Activated naive CD8-positive, alpha-beta T cell treated with anti-CD3 and anti-CD28 coated beads, Interleukin-2, amount 50 U/mL, for 24 hours (primary cell): ENCODE measurements around the gene SETD1B.

ENCODE experiments used
- ATAC-seq: fragments of 150-1000 bp; cut with Tn5 transposase; one replicate; pipeline ENCODE4 v1.10.0; 2021
- DNase-seq: peaks from one replicate; pipeline ENCODE4 v3.0.0; 2021
- H3K27ac Mint-ChIP-seq: one replicate; pipeline ENCODE4 v1.8.0; 2021; ENCODE audit warnings: mild to moderate bottlenecking, mixed read lengths
- H3K27me3 Mint-ChIP-seq: one replicate; pipeline ENCODE4 v1.8.0; 2021; ENCODE audit warnings: mixed read lengths
- H3K36me3 Mint-ChIP-seq: one replicate; pipeline ENCODE4 v1.8.0; 2021; ENCODE audit warnings: low read depth, mixed read lengths
- H3K4me1 Mint-ChIP-seq: one replicate; pipeline ENCODE4 v1.8.0; 2021; ENCODE audit warnings: mixed read lengths
- H3K4me3 Mint-ChIP-seq: one replicate; pipeline ENCODE4 v1.8.0; 2021; ENCODE audit warnings: mild to moderate bottlenecking, moderate library complexity, mixed read lengths
- H3K9me3 Mint-ChIP-seq: one replicate; pipeline ENCODE4 v1.8.0; 2021; ENCODE audit warnings: mixed read lengths

SETD1B gene

DNA sequence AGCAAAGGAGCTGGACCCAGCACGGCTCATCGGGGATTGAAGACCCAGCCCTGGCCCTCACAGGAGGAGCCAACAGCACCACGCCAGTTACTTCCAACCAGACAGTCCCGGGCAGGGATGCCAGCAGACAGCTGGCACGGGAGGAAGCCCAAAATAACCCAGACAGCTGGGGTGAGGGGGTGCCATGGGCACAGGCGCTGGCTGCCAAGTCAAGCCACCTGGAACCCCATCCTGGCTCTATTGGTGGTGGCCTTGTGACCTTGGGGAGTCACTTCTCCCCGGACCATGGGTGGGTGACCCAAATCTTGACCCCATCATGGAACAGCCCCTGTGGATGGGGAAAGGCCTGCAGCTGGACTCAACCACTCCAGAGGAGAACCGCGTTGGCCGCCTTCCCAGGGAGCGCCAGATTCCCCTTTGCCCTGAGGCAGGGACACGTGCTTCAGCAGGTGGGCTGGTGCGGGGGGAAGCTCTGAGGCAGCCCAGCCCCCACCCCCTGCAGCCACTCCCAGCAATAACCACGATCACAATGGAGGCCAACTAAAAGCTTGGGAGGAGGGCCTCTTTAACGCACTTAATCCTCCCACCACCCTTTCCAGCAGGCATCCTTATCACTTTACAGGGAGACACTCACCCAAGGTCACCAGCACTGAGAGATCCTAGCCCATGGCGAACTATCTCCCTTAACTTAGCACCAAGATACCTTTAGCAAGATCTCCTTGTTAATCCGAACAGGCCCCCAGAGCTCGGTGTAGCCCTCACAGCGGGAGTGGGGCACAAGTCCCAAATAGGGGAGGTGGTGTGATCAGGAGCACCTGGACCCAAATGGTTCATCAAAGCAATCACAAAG is 5.6 kb upstream of the SETD1B start:
- H3K4me3 Mint-ChIP-seq, result peak overlapping the region; percentile 81
- DNase-seq (no peak), ATAC-seq (no peak)
- peak overlapping the region; percentile 85 for H3K27ac Mint-ChIP-seq
- peaks cover 17% of the 10 kb centered on the region for H3K36me3 Mint-ChIP-seq
- no peaks in the 10 kb centered on the region for H3K9me3 Mint-ChIP-seq
- H3K4me1 Mint-ChIP-seq, result peaks cover 49% of the 10 kb centered on the region
- no peaks in the 10 kb centered on the region for H3K27me3 Mint-ChIP-seq

DNA sequence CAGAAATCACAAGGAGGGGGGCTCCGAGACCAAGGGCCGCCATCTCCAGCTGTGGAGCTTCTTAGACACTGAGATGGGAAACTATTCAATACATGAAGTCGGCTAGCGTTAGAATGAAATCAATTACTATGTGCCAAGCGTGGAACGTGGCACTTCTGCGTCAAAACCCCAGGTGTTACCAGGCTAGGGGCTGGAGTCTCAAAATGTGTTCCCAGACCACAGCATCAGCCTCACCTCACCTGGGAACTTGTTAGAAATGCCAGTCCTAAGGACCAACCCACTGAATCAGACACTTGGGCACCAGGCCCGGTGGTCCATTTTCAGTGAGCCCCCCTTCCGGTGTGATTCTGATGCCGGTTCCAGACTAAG is 5.0 kb upstream of the SETD1B start:
- H3K36me3 Mint-ChIP-seq, result peaks cover 17% of the 10 kb centered on the region
- no peaks in the 10 kb centered on the region for H3K27me3 Mint-ChIP-seq
- H3K27ac Mint-ChIP-seq, result peak overlapping the region; percentile 85
- peaks cover 49% of the 10 kb centered on the region for H3K4me1 Mint-ChIP-seq
- ATAC-seq (no peak), DNase-seq (no peak)
- no peaks in the 10 kb centered on the region for H3K9me3 Mint-ChIP-seq
- H3K4me3 Mint-ChIP-seq, result peak overlapping the region; percentile 81

DNA sequence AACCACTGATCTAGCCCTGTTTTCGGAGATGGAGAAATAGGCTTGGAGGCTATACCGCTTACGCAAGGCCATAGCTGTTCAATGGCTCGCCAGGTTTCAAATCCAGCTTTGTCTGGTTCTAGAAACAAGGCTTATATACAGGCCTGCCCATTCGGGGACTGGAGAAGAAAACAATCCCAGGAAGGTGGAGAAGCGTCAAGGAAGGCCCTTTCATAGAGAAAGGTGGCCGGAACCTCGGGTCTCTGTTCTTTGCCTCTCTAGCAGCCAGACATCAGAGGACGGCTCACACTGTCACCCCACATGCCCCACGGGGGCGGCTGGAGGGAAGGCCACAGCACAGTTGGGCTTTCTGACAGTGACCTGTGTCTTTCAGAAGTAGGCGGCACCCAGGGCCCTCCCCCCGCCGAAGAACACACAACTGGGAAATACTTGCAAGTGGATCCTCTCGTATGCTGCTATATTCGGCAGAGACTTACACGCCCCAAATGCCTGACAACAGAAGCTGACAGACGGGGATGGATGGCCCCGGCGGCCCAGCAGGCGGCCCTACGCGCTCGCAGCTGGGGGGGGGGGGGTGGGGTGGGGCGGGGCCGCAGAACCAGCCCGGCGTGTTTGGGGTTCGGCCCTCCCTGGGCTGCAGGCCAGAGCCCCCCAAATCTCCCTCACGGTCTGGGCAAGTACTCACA is 4.5 kb upstream of the SETD1B start:
- peak overlapping the region; percentile 81 for H3K4me3 Mint-ChIP-seq
- no peaks in the 10 kb centered on the region for H3K9me3 Mint-ChIP-seq
- H3K27ac Mint-ChIP-seq, result peak overlapping the region; percentile 86
- H3K36me3 Mint-ChIP-seq, result peaks cover 17% of the 10 kb centered on the region
- DNase-seq (peak; percentile 65), ATAC-seq (peak; percentile 16)
- peaks cover 48% of the 10 kb centered on the region for H3K4me1 Mint-ChIP-seq
- no peaks in the 10 kb centered on the region for H3K27me3 Mint-ChIP-seq

DNA sequence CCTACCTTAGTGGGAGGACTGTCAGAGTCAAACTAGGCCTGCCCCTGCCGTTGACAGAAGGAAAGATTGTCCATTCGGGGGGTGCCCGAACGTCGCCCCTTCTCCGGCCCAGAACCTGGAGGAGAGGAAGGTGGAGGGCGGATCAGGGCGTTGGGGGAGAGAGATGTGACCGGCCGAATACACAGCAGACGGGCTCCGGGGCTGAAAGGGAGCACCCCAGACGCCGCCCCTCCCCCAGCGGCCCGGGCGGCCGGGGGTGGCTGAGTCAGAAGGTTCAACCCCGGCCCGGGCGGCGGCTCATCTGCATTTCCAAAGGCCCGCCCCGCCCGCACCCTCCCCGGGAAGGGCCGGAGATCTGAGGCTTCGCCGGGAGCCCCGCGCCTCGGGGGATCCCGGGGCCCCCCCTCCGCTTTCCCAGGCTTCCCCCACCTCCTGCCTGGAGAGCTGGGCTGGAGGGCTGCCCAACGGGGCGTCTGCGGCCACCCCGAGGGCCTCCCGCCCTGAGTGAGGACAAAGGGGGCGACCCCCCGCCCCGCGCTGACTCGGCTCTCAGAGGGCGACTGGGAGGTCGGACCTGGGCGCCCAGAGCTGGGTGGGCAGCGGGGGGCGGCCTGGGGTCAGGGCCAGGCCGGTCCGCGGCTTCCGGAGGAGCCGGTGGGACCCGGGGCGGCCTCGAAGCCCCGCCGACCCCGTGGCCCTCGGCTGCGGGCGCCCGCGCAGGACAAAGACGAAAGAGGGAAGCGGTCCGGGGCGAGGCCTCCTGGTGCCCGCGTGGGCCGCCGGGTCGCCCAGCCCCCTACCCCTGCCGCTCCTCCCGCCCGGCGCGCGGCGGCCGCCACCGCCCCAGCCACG is 3.7 kb upstream of the SETD1B start:
- Mint-ChIP-seq H3K4me3 (peak overlapping the region; percentile 81), H3K36me3 (peaks cover 17% of the 10 kb centered on the region), H3K27ac (peak overlapping the region; percentile 86), H3K4me1 (peaks cover 41% of the 10 kb centered on the region), H3K9me3 (no peaks in the 10 kb centered on the region), H3K27me3 (no peaks in the 10 kb centered on the region)
- DNase-seq (peak; percentile 88), ATAC-seq (peak; percentile 12)

DNA sequence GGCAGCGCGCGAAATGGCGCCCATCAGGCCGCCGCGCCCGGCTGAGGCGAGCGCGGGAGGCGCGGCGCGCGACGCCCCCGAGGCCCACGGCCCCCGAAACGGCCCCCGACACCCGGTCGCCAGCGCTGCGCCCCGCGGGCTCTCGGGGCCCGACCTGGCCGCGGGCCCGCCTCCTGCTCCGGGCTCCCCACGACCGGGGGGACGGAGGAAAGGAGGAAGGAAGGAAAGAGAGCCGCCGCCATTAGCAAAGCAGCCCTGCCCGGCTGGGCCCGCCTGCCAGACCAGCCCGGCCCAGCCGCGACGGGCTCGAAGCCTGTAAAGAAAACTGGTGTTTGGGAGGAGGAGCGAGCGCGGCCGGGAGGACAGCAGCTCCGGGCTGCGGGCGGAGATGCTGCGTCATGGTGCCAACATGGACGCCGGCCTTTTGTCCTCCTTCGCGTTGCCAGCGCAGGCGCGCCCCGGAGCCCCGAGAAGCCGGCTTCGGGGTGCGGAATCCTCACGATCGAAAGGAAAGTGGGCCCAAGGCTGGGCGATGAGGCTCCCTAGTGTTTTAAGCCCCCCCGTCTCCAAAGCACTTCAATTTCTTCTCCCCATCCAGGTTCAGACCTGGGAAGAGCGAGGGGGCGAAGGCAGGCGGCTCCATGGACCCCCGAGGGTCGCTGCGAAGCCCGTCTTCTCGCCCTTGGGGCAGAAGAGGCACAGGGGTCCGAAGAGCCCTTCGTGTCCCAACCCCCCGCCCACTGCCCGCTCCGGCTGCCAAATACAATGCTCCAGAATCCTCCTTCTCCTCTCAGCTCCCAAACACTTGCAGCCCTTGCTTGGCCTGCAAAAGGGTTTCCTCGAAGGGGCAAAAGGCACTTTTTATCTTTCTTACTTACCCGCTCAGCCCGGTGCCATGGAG is 2.9 kb upstream of the SETD1B start:
- H3K9me3 Mint-ChIP-seq, result no peaks in the 10 kb centered on the region
- H3K27me3 Mint-ChIP-seq, result no peaks in the 10 kb centered on the region
- peak overlapping the region; percentile 88 for H3K4me3 Mint-ChIP-seq
- peak overlapping the region; percentile 95 for H3K27ac Mint-ChIP-seq
- peaks cover 21% of the 10 kb centered on the region for H3K36me3 Mint-ChIP-seq
- no peak for ATAC-seq
- peaks cover 39% of the 10 kb centered on the region for H3K4me1 Mint-ChIP-seq
- peak; percentile 75 for DNase-seq

DNA sequence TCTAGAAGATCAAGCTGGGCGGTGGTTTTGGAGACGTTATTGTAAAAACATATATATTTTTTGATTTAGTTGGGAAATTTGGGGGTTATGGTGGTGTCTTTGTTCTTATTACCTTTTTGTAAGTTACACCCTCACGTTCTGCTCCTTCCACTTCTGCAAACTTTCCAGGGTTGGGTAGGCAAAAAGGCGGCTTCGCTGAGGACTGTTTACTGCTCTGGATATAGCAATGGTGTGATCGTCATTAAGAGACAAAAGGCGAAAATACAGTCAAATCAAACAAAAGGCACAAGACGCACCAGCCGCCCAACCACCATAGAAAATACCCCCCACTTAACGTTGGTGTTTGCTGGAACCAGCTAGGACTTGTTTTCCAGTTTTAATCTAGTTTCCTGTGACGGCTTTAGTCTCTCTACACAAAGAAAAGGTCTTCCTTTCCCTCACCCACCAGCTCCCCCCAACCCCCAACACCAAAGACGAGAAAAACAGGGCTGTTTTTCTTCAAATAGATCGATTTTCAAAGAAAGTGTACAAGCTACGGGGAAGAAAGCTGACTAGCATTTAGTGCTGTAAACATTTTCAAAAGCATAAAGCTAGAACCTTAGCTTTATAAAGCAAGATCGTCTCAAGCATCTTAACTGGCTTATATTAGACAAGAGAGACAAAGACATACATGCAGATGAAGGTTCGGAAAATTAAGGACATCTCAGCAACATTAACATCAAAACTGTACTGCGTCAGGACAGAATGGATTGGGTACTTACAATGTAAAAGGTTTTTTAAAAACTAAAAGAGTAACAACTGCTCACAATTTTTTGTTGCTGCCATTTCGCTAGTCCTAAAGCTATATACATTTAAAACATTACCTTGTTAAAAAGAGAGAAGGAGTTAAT is 2.0 kb upstream of the SETD1B start:
- Mint-ChIP-seq H3K4me1 (peaks cover 45% of the 10 kb centered on the region), H3K36me3 (peaks cover 24% of the 10 kb centered on the region), H3K27ac (peak overlapping the region; percentile 95), H3K27me3 (no peaks in the 10 kb centered on the region), H3K9me3 (no peaks in the 10 kb centered on the region), H3K4me3 (peak overlapping the region; percentile 88)
- no peak for ATAC-seq
- DNase-seq, result peak; percentile 34

DNA sequence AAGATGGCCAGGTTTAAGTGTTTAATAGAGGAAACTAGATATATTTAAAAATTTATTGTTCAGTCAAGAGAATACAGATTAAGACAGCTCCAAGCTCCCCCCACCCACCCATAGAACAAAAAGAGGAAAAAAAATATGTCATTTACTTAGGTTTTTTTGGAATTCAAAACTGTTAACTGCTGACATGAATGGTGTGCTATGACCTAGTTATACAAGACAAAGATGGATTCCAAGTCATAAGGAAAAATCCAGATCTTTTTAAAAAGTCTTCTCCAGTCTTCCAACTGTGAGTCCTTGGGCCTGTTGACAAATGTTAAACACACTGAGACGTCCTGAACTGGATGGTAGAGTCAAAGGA is 1.3 kb upstream of the SETD1B start:
- no peaks in the 10 kb centered on the region for H3K9me3 Mint-ChIP-seq
- peaks cover 21% of the 10 kb centered on the region for H3K36me3 Mint-ChIP-seq
- peaks cover 47% of the 10 kb centered on the region for H3K4me1 Mint-ChIP-seq
- peak overlapping the region; percentile 95 for H3K27ac Mint-ChIP-seq
- H3K27me3 Mint-ChIP-seq, result no peaks in the 10 kb centered on the region
- peak overlapping the region; percentile 88 for H3K4me3 Mint-ChIP-seq
- ATAC-seq (no peak), DNase-seq (no peak)

DNA sequence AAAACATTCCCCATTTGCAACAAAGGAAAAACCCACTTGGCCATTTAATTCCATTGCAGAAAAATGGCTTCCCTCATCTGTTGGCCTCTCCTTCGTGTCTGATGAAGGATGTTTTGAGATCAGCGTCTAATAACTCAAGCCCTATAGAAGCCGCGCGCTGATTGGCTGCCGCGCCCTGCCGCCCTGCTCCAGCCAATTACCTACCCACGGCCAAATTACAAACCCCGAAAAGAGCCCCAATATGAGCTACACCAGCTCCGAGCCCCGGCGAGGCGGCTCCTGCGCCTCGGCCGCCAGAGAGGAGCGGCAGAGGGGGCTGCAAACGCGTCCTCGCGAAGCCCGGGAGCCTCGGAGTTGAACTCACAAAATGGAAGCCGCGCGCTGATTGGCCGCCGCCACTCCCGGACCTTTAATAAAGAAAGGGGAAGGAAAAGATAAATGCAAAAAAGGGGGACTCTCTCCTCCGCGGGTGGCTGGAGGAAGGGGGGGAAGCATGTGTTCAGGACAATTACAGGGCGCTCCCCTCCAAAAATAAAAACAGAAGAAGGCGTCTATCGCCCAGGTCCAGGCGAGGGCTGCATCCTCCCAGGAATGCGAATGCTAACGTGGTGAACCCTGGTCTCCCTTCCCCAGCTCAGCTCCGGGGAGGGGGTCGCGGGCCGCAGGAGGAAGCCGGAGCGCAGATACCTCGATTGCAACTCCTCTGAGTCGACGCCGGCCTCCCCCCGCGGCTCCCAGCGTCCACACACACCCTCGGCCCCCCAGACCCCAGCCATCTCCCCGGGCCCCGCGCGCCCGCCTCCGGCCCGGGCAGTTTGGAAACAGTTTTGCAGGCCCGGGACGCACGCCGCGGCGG is 738 bp upstream of the SETD1B start:
- peak overlapping the region; percentile 95 for H3K27ac Mint-ChIP-seq
- no peaks in the 10 kb centered on the region for H3K27me3 Mint-ChIP-seq
- peak; percentile 60 for ATAC-seq
- peak; percentile 90 for DNase-seq
- no peaks in the 10 kb centered on the region for H3K9me3 Mint-ChIP-seq
- peaks cover 44% of the 10 kb centered on the region for H3K4me1 Mint-ChIP-seq
- peaks cover 20% of the 10 kb centered on the region for H3K36me3 Mint-ChIP-seq
- H3K4me3 Mint-ChIP-seq, result peak overlapping the region; percentile 88

DNA sequence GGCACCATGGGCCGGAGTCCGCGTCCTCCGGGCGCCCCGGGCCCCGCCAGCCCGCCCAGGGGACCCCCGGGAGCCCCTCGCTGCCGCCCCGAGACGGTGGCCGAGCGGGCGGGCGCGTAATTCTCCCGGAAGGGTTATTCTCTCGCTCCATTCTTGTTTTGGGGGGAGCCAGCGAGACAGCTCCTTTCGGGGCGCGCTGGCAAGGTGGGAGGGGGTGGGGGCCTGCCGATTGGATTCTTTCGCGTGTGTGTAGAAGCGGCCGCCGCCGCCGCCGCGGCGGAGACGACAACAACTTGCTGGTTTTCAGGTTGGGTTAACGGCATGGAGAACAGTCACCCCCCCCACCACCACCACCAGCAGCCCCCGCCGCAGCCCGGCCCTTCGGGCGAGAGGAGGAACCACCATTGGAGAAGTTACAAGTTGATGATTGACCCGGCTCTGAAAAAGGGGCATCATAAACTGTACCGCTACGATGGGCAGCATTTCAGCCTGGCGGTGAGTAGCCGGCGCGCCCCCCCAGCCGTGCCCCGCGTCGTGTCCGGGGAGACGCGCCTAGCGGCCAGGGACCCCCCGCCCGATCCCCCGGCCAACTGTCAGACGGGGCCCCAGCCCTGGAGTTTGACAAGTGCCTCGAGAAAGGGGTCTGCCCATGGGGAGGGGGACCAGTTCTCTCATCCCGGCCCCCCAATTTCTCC is 755 bp downstream of the SETD1B start:
- peak; percentile 56 for DNase-seq
- Mint-ChIP-seq H3K9me3 (no peaks in the 10 kb centered on the region), H3K4me3 (peak overlapping the region; percentile 86), H3K4me1 (peaks cover 35% of the 10 kb centered on the region), H3K36me3 (peaks cover 28% of the 10 kb centered on the region), H3K27me3 (no peaks in the 10 kb centered on the region), H3K27ac (peak overlapping the region; percentile 89)
- no peak for ATAC-seq

DNA sequence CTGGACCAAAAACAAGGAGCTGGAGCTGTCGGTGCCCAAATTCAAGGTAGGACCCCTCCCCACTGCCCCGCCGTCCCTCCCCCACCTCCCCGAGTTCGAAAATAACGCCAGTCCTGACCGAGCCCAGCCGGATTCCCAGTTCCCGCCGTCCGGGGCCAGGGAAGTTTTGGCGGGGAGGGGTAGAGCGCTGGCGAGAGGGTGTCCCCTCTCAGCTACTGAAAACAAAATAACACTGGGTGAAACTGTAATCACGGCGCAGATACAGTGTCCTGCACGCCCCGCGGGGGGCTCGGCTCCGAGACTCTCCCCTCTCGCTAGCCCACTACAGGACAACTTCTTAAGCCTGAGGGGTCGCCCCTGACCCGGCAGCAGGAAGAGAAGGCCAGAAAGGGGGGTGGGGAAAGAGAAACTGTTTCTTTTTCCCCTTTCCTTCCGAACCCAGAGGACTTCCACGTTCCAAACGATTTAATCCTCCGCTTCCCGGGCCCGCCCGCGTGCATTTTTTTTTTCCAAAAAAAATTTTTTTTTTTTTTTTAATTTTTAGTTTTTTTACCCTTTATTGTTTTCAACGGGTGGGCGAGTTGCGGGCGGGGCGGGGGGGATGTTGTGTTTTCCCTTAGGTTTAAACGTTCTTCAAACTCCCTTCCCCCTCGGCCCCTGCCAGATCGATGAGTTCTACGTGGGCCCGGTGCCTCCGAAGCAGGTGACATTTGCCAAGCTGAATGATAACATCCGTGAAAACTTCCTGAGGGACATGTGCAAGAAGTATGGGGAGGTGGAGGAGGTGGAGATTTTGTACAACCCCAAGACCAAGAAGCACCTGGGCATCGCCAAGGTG is 1.6 kb downstream of the SETD1B start:
- Mint-ChIP-seq H3K4me3 (peak overlapping the region; percentile 86), H3K27me3 (no peaks in the 10 kb centered on the region), H3K4me1 (peaks cover 35% of the 10 kb centered on the region), H3K9me3 (no peaks in the 10 kb centered on the region), H3K36me3 (peaks cover 32% of the 10 kb centered on the region), H3K27ac (peak overlapping the region; percentile 89)
- ATAC-seq, result no peak
- no peak for DNase-seq

DNA sequence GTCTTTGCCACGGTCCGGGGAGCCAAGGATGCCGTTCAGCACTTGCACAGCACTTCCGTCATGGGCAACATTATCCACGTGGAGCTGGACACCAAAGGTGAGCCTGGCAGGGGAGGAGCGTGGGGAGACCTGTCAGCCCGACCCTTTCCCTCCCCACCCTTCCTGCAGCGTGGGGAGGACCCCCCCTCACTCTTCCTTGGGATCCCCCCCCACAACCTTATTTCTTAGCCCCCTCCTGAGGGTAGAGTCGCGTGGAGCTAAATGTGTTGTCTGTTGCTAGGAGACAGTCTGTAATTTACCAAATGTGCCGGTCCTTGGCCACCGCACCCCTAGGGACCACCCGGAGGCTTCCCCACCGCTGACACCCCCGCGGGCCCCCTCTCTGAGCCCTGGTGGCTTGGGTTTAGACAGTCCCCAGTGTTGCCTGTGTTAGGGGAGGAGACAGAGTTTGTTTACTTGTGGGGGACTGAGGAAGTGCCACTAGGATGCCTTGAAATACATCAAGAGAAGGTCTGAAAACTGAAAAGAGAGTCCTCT is 2.3 kb downstream of the SETD1B start:
- ATAC-seq (no peak), DNase-seq (peak; percentile 40)
- H3K4me1 Mint-ChIP-seq, result peaks cover 40% of the 10 kb centered on the region
- H3K27ac Mint-ChIP-seq, result peak overlapping the region; percentile 89
- no peaks in the 10 kb centered on the region for H3K27me3 Mint-ChIP-seq
- no peaks in the 10 kb centered on the region for H3K9me3 Mint-ChIP-seq
- H3K4me3 Mint-ChIP-seq, result peak overlapping the region; percentile 86
- H3K36me3 Mint-ChIP-seq, result peaks cover 33% of the 10 kb centered on the region
